Aorta (tissue), 5 donors: ENCODE results near the gene ULK1. TPM values are rescaled to one million over a fixed set of nuclear protein-coding genes. Genes with fewer than 3 reads are reported as not detected.

Experiments used
- ATAC-seq: fragments of 200-7000 bp; cut with Tn5 transposase; one replicate; pipeline ENCODE4 v1.9.1; 2022; ENCODE audit warnings: moderate library complexity; ENCODE audit not compliant: low FRiP score
- DNase-seq, 2 donors: peaks; one replicate each; pipeline ENCODE4 v3.0.0-alpha.2; 2020
- H3K27ac ChIP-seq, 2 donors: one replicate each; pipeline ENCODE4 v1.5.1; 2013; ENCODE audit warnings: low read length in 2 of 2, mild to moderate bottlenecking in 2 of 2, moderate library complexity in 2 of 2, control low read depth in 1 of 2, inconsistent platforms in 1 of 2, low read depth in 1 of 2
- H3K27me3 ChIP-seq, 2 donors: one replicate each; pipeline ENCODE4 v1.6.1; 2013; ENCODE audit warnings: control low read depth in 1 of 2, low read length in 1 of 2, mild to moderate bottlenecking in 1 of 2, moderate library complexity in 1 of 2; ENCODE audit not compliant: insufficient read depth in 2 of 2, control insufficient read depth in 1 of 2
- H3K36me3 ChIP-seq, 2 donors: one replicate each; pipeline ENCODE4 v1.6.1; 2013; ENCODE audit warnings: control low read depth in 1 of 2, low read length in 1 of 2, mild to moderate bottlenecking in 1 of 2; ENCODE audit not compliant: insufficient read depth in 2 of 2, control insufficient read depth in 1 of 2
- H3K4me1 ChIP-seq, 2 donors: one replicate each; pipeline ENCODE4 v1.6.1; 2013; ENCODE audit warnings: low read length in 2 of 2, control low read depth in 1 of 2, mild to moderate bottlenecking in 1 of 2, moderate library complexity in 1 of 2; ENCODE audit not compliant: insufficient read depth in 2 of 2, control insufficient read depth in 1 of 2
- H3K4me3 ChIP-seq, 2 donors: one replicate each; pipeline ENCODE4 v1.5.1; 2013; ENCODE audit warnings: low read length in 2 of 2, control low read depth in 1 of 2, mild to moderate bottlenecking in 1 of 2
- H3K9me3 ChIP-seq: one replicate; pipeline ENCODE4 v1.6.1; 2013; ENCODE audit warnings: mild to moderate bottlenecking, low read length; ENCODE audit not compliant: control insufficient read depth
- WGBS, 2 donors: extraction: QIAGEN DNeasy Blood & Tissue Kit; methylation state at CpG; one replicate each; pipeline ENCODE4 v1.1.7; 2013; 5-methylcytosine and 5-hydroxymethylcytosine counted together
- intact Hi-C, 2 donors: fragments of 100-400 bp; cut with DNase I; formaldehyde crosslinking; loops; one replicate each; pipeline versions ENCODE4 v1.14.2 to v1.15.0; 2022
- polyA plus RNA-seq, 2 donors: library from polyadenylated mRNA; stranded (reverse); fragments of 200-250 nt; gene quantifications; one replicate each; pipeline ENCODE4 v1.2.3, GENCODE V29; 2013
- total RNA-seq, 2 donors: library from RNA; stranded (reverse); fragmentation: NEBNext Ultra II Directional; extraction: Animal tissue kit (Norgen Biotek cat#: 25700); gene quantifications; one replicate each; pipeline ENCODE4 v1.2.1, GENCODE V29; 2021
- donor health status: healthy with polysubstance abuse.
- donor health status: Bipolar disorder and iron deficiency.
- donor health status: DM: no; HTN: no; CAD: no.
- donor health status: DM: no; HTN: no; CAD: no.
- donor health status: DM: yes; HTN: yes; CAD: no.

The ULK1 gene
- total and polyA plus RNA-seq, 4 donors = 6.6 to 56.5 (median 41.8) TPM

DNA sequence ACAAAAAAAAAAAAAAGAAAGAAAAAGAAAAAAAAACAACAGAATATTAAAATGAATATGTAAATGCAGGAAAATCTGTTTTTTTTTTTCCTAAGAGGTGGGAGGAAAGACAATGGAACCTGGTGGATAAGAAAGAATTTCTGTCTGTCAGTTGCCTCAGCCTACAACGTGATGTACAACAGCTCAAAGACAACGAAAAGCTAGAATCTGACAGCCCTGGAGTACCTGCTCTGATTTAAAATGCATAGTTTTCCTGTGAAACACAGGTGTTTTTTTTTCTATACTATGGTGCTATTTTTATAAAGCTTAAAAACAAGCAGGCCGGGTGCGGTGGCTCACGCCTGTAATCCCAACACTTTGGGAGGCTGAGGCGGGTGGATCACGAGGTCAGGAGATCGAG, 30.0 kb upstream of the ULK1 start:
- ATAC-seq (no peak), DNase-seq (peak in 1 of 2 donors; percentile 4)
- intact Hi-C loops = no loop called here
- no peaks in the 10 kb centered on the region for H3K36me3 ChIP-seq
- WGBS, 2 donors = 86 to 91% methylated on average over 8 of the region's 8 CpGs
- no peaks in the 10 kb centered on the region for H3K27me3 ChIP-seq
- no peaks in the 10 kb centered on the region for H3K9me3 ChIP-seq
- H3K4me3 ChIP-seq = no peak overlapping the region
- H3K4me1 ChIP-seq = no peaks in the 10 kb centered on the region
- no peak overlapping the region for H3K27ac ChIP-seq

DNA sequence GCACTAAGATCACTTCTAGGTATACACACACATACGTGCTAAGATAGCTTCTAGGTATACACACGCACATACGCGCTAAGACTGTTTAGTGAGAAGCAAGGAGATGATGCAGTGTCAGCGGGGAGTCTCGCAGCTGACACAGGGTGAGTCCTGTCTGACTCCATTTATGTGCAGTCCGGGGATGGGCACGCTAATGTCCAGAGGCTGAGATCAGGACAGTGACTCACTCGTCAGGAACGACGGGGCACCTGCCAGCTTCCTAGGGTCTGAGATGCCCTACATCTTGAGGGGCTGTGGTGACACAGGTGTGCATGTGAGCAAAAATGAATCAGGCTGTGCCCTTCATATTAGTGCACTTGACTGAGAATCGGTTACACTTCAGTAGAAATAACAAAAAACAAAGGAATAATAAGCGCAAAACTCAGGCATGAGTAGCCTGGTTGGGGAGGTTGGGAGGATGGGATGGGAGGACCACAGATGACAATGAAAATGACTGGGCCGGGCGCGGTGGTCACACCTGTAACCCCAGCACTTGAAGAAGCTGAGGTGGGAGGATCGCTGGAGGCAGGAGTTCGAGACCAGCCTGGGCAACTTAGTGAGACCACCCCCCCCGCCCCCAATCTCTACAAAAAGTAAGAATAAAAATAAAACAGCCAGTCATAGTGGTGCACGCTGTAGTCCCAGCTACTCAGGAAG, 29.1 kb upstream of the ULK1 start:
- no peak overlapping the region for H3K27ac ChIP-seq
- H3K4me3 ChIP-seq = no peak overlapping the region
- DNase-seq = peak in 1 of 2 donors; percentile 19
- H3K27me3 ChIP-seq = no peaks in the 10 kb centered on the region
- no peaks in the 10 kb centered on the region for H3K9me3 ChIP-seq
- no peaks in the 10 kb centered on the region for H3K36me3 ChIP-seq
- 90 to 91% methylated on average over 20 of the region's 20 CpGs for WGBS, 2 donors
- no peak for ATAC-seq
- intact Hi-C loops = no loop called here
- no peaks in the 10 kb centered on the region for H3K4me1 ChIP-seq

DNA sequence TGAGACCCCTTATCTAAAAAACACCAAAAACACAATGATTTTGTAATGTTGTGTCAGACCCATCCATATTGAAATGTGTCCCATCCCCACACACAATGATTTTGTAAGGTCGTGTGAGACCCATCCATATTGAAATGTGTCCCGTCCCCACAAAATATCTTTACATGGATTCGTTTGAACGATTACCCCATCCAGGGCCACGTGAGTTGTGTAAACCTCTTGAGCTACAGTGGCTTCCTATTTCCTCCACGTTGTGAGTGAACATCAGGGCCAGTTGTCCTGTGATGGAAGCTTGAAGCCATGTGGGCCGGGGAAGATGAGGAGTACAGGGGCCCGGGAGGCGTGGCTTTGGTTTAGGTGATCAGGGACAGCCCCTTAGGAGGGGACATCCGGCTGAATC, 27.0 kb upstream of the ULK1 start:
- Histone ChIP-seq H3K4me3 (no peak overlapping the region), H3K9me3 (no peaks in the 10 kb centered on the region), H3K4me1 (no peaks in the 10 kb centered on the region), H3K27me3 (no peaks in the 10 kb centered on the region), H3K27ac (no peak overlapping the region), H3K36me3 (no peaks in the 10 kb centered on the region)
- WGBS, 2 donors = 66 to 76% methylated on average over 10 of the region's 10 CpGs
- intact Hi-C loops = no loop called here
- no peak for DNase-seq
- no peak for ATAC-seq

DNA sequence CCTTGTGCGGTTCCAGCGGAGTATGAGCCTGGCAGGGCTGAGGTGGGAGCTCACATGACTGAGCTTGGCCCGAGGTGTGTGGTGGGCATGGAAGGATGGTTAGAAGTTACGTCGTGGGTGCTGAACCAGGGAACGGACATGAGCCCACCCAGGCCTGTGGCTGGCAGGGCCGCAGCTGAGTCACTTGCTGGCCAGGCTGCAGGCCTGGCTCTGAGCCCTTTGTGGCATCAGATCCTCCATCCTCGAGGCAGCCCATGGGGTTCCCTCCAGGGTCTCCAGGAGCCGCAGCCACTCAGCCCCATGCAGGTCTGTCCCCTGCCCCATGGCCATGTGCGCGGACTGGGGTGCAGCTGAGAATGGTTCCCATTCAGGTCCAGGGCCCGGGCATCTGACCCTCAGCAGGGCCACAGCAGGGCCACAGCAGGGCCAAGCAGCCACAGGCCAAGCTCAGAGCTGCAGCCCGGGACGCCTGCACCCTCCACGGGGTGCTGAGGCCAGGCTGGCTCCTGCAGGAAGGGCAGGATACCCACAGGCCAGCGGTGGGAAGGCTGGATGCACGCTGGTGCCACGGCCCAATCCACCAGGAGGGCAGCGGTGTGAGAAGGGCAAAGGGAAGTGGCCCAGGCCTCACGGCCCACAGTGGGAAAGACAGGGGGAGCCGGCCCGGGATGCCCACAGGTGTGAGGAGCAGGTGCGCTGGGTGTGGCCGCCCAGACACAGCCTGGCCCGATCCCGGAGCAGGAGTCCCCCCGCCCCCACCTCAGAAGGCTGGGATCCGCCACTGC, 26.3 kb upstream of the ULK1 start:
- ATAC-seq = no peak

DNA sequence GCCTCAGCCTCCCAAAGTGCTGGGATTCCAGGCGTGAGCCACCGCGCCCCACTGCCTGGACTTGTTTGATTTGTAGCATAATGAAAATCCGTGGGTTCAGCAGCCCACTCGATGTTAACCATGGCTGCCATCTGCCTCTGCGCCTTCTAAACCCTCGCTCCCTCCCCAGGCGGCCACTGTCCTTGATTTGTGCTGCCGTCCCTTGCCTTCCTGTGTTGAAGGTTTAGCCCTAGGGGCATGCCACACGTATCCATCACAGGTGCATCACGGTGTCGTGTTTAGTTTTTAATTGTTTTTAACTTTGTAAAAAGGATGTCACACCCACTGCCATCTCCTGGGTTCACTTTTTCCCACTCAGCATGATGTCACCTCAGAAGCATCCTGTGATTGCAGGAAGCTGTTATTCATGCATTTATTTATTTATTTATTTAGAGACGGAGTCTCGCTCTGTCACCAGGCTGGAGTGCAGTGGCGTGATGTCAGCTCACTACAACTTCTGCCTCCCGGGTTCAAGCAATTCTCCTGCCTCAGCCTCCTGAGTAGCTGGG, 24.5 kb upstream of the ULK1 start:
- no peak for DNase-seq
- Histone ChIP-seq H3K27me3 (no peaks in the 10 kb centered on the region), H3K4me1 (no peaks in the 10 kb centered on the region), H3K36me3 (no peaks in the 10 kb centered on the region), H3K27ac (no peak overlapping the region), H3K4me3 (no peak overlapping the region), H3K9me3 (no peaks in the 10 kb centered on the region)
- 56 to 67% methylated on average over 16 of the region's 16 CpGs for WGBS, 2 donors
- intact Hi-C loops = no loop called here
- ATAC-seq = no peak

More for the DNA sequence above, 26.3 kb upstream of the ULK1 start:
- H3K4me3 ChIP-seq = no peak overlapping the region
- no peak overlapping the region for H3K27ac ChIP-seq
- H3K9me3 ChIP-seq = no peaks in the 10 kb centered on the region
- peak in 1 of 2 donors; percentile 53 for DNase-seq
- no peaks in the 10 kb centered on the region for H3K36me3 ChIP-seq
- intact Hi-C loops = no loop called here
- H3K4me1 ChIP-seq = no peaks in the 10 kb centered on the region
- 58 to 62% methylated on average over 22 to 28 of the region's 28 CpGs for WGBS, 2 donors
- H3K27me3 ChIP-seq = no peaks in the 10 kb centered on the region

DNA sequence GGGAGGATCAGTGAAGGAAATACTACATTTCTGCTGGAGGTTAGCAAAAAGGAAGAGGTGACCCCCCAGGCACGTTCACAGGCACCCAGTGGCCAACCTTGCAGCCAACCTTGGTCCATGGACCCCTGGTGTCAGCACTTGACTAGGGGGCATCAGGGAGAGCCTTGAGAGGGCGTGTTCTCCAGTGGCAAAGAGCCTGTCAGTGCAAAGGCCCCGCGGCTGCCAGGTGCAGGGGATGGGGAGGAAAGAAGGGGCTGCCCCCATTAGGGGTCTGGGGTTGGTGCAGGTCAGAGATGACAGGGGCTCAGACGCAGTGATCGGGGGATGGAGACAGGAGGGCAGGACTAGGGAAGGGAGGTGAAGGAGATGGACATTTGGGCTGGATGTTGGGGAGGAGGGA, 22.7 kb upstream of the ULK1 start:
- Histone ChIP-seq H3K27me3 (no peaks in the 10 kb centered on the region), H3K36me3 (no peaks in the 10 kb centered on the region), H3K27ac (no peak overlapping the region), H3K9me3 (peaks cover 1% of the 10 kb centered on the region), H3K4me1 (no peaks in the 10 kb centered on the region), H3K4me3 (no peak overlapping the region)
- intact Hi-C loops = no loop called here
- ATAC-seq (no peak), DNase-seq (no peak)
- 95 to 99% methylated on average over 6 of the region's 6 CpGs for WGBS, 2 donors

DNA sequence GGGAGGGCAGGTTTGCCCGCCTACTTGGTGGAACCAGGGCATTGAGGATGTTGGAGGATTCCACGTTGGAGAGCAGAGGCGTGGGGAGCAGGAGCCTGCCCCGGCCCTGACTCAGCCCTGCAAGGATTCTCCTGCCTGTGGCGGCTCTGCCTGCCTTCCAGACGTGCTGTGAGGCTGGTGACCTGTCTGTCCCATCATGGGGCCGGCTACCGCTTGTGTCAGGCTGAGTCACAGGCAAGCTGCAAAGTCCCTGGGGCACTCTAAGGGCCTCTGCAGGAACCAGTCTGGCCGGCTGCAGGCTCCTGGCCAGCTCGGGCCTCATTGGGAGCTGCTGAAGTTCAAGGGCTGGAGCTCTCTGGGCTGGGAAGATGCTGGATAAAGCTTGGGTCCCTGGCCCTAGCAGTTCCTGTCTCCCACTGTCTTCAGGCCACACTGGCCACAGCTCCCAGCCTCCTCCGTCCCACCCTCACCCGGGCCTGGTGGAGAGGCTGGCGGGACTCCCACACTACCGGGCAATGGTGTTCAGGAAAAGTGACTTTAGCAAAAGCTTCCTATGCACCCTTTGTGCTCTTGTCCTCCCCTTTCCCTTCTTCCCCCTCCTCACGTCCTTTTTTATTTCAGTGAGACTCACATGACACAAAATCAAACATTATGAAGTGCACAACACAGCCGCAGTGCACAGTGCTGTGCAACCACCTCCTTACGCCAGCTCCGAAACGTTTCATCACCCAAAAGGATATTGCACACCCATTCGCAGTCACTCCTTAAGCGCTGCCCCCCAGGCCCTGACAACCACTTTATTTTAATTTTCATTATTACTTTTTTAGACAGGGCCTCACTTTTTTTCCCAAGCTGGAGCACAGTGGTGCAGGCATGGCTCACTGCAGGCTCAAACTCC, 22.0 kb upstream of the ULK1 start:
- H3K36me3 ChIP-seq = no peaks in the 10 kb centered on the region
- ATAC-seq (no peak), DNase-seq (no peak)
- intact Hi-C loops = no loop called here
- H3K9me3 ChIP-seq = peaks cover 1% of the 10 kb centered on the region
- 69 to 72% methylated on average over 20 to 21 of the region's 21 CpGs for WGBS, 2 donors
- no peaks in the 10 kb centered on the region for H3K27me3 ChIP-seq
- H3K4me3 ChIP-seq = no peak overlapping the region
- H3K27ac ChIP-seq = no peak overlapping the region
- H3K4me1 ChIP-seq = no peaks in the 10 kb centered on the region

DNA sequence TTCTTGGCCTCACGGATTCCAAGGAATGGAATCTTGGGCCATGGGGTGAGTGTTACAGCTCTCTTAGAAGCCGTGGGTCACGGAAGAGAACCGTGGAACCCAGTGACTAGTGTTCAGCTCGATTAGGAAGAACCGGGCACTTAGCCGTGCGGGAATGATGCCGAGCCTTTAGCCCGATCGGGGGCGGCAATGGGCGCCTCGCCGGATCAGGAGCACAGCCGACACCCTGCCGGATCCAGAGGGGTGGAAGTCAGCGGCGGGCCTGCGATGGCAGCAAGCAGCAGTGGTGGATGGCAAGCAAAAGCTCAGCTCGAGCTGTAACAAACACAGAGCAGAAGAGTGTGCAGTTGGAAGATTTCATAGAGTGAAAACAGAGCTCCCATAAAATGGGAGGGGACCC, 21.1 kb upstream of the ULK1 start:
- Histone ChIP-seq H3K9me3 (peaks cover 1% of the 10 kb centered on the region), H3K36me3 (no peaks in the 10 kb centered on the region), H3K4me3 (no peak overlapping the region), H3K4me1 (no peaks in the 10 kb centered on the region), H3K27me3 (no peaks in the 10 kb centered on the region), H3K27ac (no peak overlapping the region)
- 96 to 97% methylated on average over 21 of the region's 21 CpGs for WGBS, 2 donors
- DNase-seq = no peak
- intact Hi-C loops = no loop called here
- no peak for ATAC-seq
